Measurements from ENCODE around the gene KRT78. TPM values are rescaled to one million over a fixed set of nuclear protein-coding genes. Genes with fewer than 3 reads are reported as not detected.

Gene KRT78
- total and polyA plus RNA-seq, 5 donors from 2014 or later, result not detected

DNA sequence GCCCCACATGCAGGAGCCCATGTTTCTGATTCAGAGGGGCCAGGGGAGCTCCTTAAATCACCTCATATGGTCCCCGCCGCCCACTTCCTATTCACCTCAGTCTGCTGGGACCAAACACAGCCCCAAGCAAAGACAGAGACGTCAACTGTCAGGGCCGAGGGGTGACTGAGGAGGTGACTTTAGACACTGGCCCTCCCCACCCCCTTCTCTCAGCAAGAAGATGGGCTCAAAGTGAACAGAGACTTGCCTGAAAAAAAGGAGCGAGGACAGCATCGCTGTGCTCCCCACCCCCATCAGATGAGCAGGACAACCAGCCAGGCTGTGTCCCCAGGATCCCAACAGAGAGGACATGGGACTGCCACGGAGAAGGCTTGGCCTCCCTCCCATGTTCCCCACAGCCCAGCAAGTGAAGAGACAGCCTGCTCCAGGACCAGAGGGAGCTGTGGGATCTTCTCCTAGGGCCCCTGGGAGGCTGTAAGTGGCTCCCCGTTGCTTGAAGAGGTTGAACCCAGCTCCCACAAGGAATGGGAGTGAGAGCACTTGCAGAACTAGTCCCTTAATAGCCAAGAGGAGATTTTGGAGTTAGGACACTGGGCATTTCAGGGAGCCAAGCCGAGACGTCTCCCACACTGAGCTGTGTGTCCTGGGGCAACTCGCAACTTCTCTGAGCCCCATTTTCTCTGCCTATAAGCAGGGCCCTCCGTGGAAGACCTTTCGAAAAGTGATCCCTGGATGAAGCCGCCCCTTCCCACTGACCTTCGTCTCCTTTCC lies 13.3 kb downstream of the KRT78 start:
- DNase-seq, result no peak
- H3K4me1 Mint-ChIP-seq, result peaks cover 0 to 6% (median 0%) of the 10 kb centered on the region in 4 donors
- Histone ChIP-seq H3K4me1 (ENCODE audit: control insufficient read depth, insufficient read depth, low read length, poor library complexity, severe bottlenecking) (no peaks in the 10 kb centered on the region), H3K27me3 (ENCODE audit: control insufficient read depth, insufficient read depth, low read length) (peaks cover 2% of the 10 kb centered on the region), H3K27ac (ENCODE audit: insufficient read depth, low read length, poor library complexity, severe bottlenecking) (no peak overlapping the region), H3K4me3 (ENCODE audit: low read depth, low read length) (no peak overlapping the region), H3K36me3 (ENCODE audit: control insufficient read depth, insufficient read depth, low read length) (no peaks in the 10 kb centered on the region), H3K9me3 (ENCODE audit: control insufficient read depth in 2 of 2, low read length in 2 of 2) (no peaks in the 10 kb centered on the region)
- H3K27me3 Mint-ChIP-seq, result no peaks in the 10 kb centered on the region
- no peak overlapping the region for H3K27ac Mint-ChIP-seq
- H3K4me3 Mint-ChIP-seq, result no peak overlapping the region
- ATAC-seq (ENCODE audit: low read depth in 2 of 2), result no peak
- no peaks in the 10 kb centered on the region for H3K36me3 Mint-ChIP-seq
- peaks cover 0 to 4% (median 0%) of the 10 kb centered on the region in 7 donors for H3K9me3 Mint-ChIP-seq

GRCh38 chr12:52834727-52835001 lies 14.1 kb downstream of the KRT78 start:
- H3K27ac Mint-ChIP-seq, result no peak overlapping the region
- H3K36me3 Mint-ChIP-seq, result no peaks in the 10 kb centered on the region
- H3K27me3 Mint-ChIP-seq, result peaks cover 5% of the 10 kb centered on the region

GRCh38 chr12:52833922-52834726 lies 14.7 kb downstream of the KRT78 start, which contains the start of gene KRT79:
TSS of gene KRT79 (minus strand) at chr12:52834311. CDS start at chr12:52834260, 51 bp downstream.
- DNase-seq (no peak), ATAC-seq (ENCODE audit: low read depth in 2 of 2) (no peak)
- Mint-ChIP-seq H3K4me1 (peaks cover 0 to 6% (median 0%) of the 10 kb centered on the region in 4 donors), H3K27ac (no peak within 1 kb of the TSS), H3K9me3 (peaks cover 0 to 4% (median 0%) of the 10 kb centered on the region in 7 donors), H3K27me3 (peaks cover 5% of the 10 kb centered on the region), H3K4me3 (no peak within 1 kb of the TSS), H3K36me3 (no peaks in the 10 kb centered on the region)
- no peaks in the 10 kb centered on the region for H3K36me3 ChIP-seq (ENCODE audit: control insufficient read depth, insufficient read depth, low read length)
- H3K4me3 ChIP-seq (ENCODE audit: low read depth, low read length), result no peak within 1 kb of the TSS
- no peaks in the 10 kb centered on the region for H3K9me3 ChIP-seq (ENCODE audit: control insufficient read depth in 2 of 2, low read length in 2 of 2)
- peaks cover 2% of the 10 kb centered on the region for H3K27me3 ChIP-seq (ENCODE audit: control insufficient read depth, insufficient read depth, low read length)
- no peak within 1 kb of the TSS for H3K27ac ChIP-seq (ENCODE audit: insufficient read depth, low read length, poor library complexity, severe bottlenecking)
- H3K4me1 ChIP-seq (ENCODE audit: control insufficient read depth, insufficient read depth, low read length, poor library complexity, severe bottlenecking), result no peaks in the 10 kb centered on the region

More at GRCh38 chr12:52834727-52835001, 14.1 kb downstream of the KRT78 start:
- ATAC-seq (ENCODE audit: low read depth in 2 of 2) (no peak), DNase-seq (no peak)
- Histone ChIP-seq H3K27ac (ENCODE audit: insufficient read depth, low read length, poor library complexity, severe bottlenecking) (no peak overlapping the region), H3K36me3 (ENCODE audit: control insufficient read depth, insufficient read depth, low read length) (no peaks in the 10 kb centered on the region), H3K4me3 (ENCODE audit: low read depth, low read length) (no peak overlapping the region), H3K4me1 (ENCODE audit: control insufficient read depth, insufficient read depth, low read length, poor library complexity, severe bottlenecking) (no peaks in the 10 kb centered on the region), H3K9me3 (ENCODE audit: control insufficient read depth in 2 of 2, low read length in 2 of 2) (no peaks in the 10 kb centered on the region), H3K27me3 (ENCODE audit: control insufficient read depth, insufficient read depth, low read length) (peaks cover 2% of the 10 kb centered on the region)
- Mint-ChIP-seq H3K4me1 (peaks cover 0 to 6% (median 0%) of the 10 kb centered on the region in 4 donors), H3K4me3 (no peak overlapping the region), H3K9me3 (peaks cover 0 to 4% (median 0%) of the 10 kb centered on the region in 7 donors)

DNA sequence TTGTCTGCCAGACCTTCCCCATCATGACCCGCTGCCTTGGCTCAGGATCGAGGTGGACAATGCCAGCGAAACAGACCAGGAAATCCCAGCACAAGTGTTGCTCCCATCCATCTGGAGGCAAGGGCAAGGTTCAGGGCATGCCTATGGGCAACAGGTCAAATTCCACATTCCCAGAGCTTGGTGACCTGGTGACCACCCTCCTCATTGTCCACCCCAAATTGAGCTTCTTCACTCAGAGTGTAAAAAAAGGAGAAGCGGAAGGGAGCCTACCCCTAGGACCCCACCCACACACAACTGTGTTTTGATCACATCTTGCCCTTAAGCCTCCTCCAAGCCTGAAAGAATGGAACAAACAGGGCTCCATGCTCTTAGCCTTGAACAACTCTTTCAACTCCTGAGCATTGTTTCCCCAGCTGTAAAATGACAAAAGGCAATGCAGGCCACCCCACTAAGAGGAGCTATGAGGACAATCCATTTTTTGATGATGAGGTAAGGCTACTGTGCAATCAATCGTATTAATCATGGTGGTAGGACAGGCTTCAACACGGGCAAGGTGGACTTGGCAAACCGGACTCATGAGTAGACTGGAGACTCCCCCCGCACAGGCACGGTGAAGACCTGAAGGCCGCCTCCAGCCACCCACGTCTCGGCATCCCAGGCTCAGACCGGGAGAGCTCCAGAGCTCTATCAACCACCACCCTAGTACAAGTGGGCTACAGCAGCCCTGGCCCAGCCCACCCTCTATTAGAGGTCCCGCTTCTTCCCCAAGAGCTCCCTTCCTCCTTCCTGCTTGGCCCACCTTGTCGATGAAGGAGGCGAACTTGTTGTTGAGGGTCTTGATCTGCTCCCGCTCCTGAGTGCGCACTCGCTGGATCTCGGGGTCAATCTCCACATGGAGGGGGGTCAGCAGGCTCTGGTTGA lies 15.5 kb downstream of the KRT78 start:
- Mint-ChIP-seq H3K27me3 (peaks cover 5% of the 10 kb centered on the region), H3K4me1 (peaks cover 0 to 6% (median 0%) of the 10 kb centered on the region in 4 donors), H3K4me3 (no peak overlapping the region), H3K36me3 (no peaks in the 10 kb centered on the region), H3K27ac (no peak overlapping the region), H3K9me3 (peaks cover 0 to 2% (median 0%) of the 10 kb centered on the region in 7 donors)
- ATAC-seq (ENCODE audit: low read depth in 2 of 2), result no peak
- Histone ChIP-seq H3K27ac (ENCODE audit: insufficient read depth, low read length, poor library complexity, severe bottlenecking) (no peak overlapping the region), H3K9me3 (ENCODE audit: control insufficient read depth in 2 of 2, low read length in 2 of 2) (no peaks in the 10 kb centered on the region), H3K36me3 (ENCODE audit: control insufficient read depth, insufficient read depth, low read length) (no peaks in the 10 kb centered on the region), H3K27me3 (ENCODE audit: control insufficient read depth, insufficient read depth, low read length) (peaks cover 2% of the 10 kb centered on the region), H3K4me3 (ENCODE audit: low read depth, low read length) (no peak overlapping the region), H3K4me1 (ENCODE audit: control insufficient read depth, insufficient read depth, low read length, poor library complexity, severe bottlenecking) (no peaks in the 10 kb centered on the region)
- no peak for DNase-seq

DNA sequence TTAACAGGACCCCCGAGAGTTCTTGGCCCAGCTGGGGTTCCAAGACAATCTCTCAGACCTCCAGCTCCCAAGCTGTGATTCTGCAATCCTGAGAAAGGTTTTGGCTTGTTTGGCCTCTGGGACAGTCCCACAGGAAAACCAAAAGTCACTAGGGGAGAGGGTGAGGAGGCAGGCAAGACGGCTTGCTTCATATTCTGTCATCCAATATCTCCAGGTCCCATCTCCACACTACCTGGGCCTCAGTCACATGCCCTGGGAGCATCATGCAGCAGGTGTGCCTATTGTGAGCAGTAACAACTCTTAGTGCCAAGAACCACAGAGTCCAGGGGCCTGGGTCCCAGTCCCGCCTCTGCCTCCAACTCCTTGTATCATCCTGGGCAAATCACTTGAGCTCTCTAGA lies 16.3 kb downstream of the KRT78 start:
- H3K36me3 ChIP-seq (ENCODE audit: control insufficient read depth, insufficient read depth, low read length), result no peaks in the 10 kb centered on the region
- Mint-ChIP-seq H3K27ac (no peak overlapping the region), H3K4me1 (peaks cover 0 to 6% (median 0%) of the 10 kb centered on the region in 4 donors), H3K4me3 (no peak overlapping the region), H3K27me3 (peaks cover 5% of the 10 kb centered on the region), H3K36me3 (no peaks in the 10 kb centered on the region), H3K9me3 (peaks cover 0 to 2% (median 0%) of the 10 kb centered on the region in 7 donors)
- no peak overlapping the region for H3K4me3 ChIP-seq (ENCODE audit: low read depth, low read length)
- no peak overlapping the region for H3K27ac ChIP-seq (ENCODE audit: insufficient read depth, low read length, poor library complexity, severe bottlenecking)
- peaks cover 2% of the 10 kb centered on the region for H3K27me3 ChIP-seq (ENCODE audit: control insufficient read depth, insufficient read depth, low read length)
- ATAC-seq (ENCODE audit: low read depth in 2 of 2) (no peak), DNase-seq (no peak)
- no peaks in the 10 kb centered on the region for H3K9me3 ChIP-seq (ENCODE audit: control insufficient read depth in 2 of 2, low read length in 2 of 2)
- no peaks in the 10 kb centered on the region for H3K4me1 ChIP-seq (ENCODE audit: control insufficient read depth, insufficient read depth, low read length, poor library complexity, severe bottlenecking)

DNA sequence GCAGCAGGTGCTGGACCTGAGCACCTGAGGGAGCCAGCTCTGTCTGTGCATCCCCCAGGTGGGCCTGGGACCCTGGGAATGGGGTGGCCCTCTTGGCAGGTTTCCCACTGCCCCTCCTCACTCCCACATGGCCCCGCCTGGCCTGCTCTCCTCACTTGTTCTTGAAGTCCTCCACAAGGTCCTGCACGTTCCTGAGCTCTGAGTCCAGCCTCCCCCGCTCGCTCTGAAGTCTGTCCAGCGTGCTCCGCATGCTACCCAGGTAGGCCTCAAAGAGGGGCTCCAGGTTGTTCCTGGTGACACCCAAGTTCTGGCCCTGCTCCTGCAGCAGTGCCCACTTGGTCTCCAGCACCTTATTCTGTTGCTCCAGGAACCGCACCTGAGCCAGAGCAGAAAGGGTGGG lies 17.5 kb downstream of the KRT78 start:
- H3K9me3 ChIP-seq (ENCODE audit: control insufficient read depth in 2 of 2, low read length in 2 of 2), result no peaks in the 10 kb centered on the region
- H3K4me1 ChIP-seq (ENCODE audit: control insufficient read depth, insufficient read depth, low read length, poor library complexity, severe bottlenecking), result no peaks in the 10 kb centered on the region
- no peaks in the 10 kb centered on the region for H3K9me3 Mint-ChIP-seq
- no peak overlapping the region for H3K4me3 Mint-ChIP-seq
- H3K4me3 ChIP-seq (ENCODE audit: low read depth, low read length), result no peak overlapping the region
- H3K27me3 Mint-ChIP-seq, result peaks cover 5% of the 10 kb centered on the region
- DNase-seq (no peak), ATAC-seq (ENCODE audit: low read depth in 2 of 2) (no peak)
- H3K36me3 ChIP-seq (ENCODE audit: control insufficient read depth, insufficient read depth, low read length), result no peaks in the 10 kb centered on the region
- no peaks in the 10 kb centered on the region for H3K27me3 ChIP-seq (ENCODE audit: control insufficient read depth, insufficient read depth, low read length)
- H3K27ac Mint-ChIP-seq, result no peak overlapping the region
- H3K4me1 Mint-ChIP-seq, result peaks cover 0 to 4% (median 0%) of the 10 kb centered on the region in 4 donors
- H3K27ac ChIP-seq (ENCODE audit: insufficient read depth, low read length, poor library complexity, severe bottlenecking), result no peak overlapping the region
- H3K36me3 Mint-ChIP-seq, result no peaks in the 10 kb centered on the region

DNA sequence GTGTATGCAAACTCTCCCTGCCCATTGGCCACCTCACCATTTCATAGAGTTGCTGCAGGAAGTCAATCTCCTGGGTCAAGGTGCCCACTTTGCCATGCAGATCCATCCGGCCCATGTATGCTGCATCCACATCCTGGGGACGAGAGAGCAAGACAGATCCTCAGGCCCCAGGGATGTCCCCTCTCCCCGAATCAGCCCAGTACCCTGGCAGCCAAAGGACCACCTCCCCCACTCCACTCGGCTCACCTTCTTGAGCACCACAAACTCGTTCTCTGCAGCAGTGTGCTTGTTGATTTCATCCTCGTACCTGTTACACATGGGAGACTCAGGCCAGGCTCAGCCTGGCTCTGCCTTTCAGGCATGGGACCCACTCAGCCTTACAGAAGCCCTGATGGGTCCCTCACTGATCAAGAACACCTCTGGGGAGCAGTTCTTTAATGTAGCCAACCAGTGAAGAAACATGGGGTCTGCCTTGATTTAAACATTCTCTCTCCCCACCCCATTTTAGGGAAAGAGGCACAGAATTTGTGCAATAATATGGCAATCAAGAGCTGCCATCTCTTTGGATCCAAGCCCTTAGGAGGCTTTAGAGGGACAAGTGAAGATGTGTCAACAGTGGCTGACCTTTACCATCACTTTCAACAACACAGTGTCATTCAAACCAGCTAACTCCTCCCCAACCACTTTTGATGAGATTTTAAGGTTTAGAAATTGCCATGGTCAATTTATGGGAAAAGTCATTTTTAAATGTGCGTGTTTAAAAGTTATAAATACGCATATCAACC lies 18.6 kb downstream of the KRT78 start:
- no peak overlapping the region for H3K4me3 Mint-ChIP-seq
- H3K27ac Mint-ChIP-seq, result peak overlapping the region in 1 of 3 donors; percentile 77
- peaks cover 5% of the 10 kb centered on the region for H3K27me3 Mint-ChIP-seq
- Histone ChIP-seq H3K9me3 (ENCODE audit: control insufficient read depth in 2 of 2, low read length in 2 of 2) (no peaks in the 10 kb centered on the region), H3K4me1 (ENCODE audit: control insufficient read depth, insufficient read depth, low read length, poor library complexity, severe bottlenecking) (no peaks in the 10 kb centered on the region), H3K4me3 (ENCODE audit: low read depth, low read length) (no peak overlapping the region), H3K27ac (ENCODE audit: insufficient read depth, low read length, poor library complexity, severe bottlenecking) (no peak overlapping the region), H3K36me3 (ENCODE audit: control insufficient read depth, insufficient read depth, low read length) (no peaks in the 10 kb centered on the region), H3K27me3 (ENCODE audit: control insufficient read depth, insufficient read depth, low read length) (no peaks in the 10 kb centered on the region)
- ATAC-seq (ENCODE audit: low read depth in 2 of 2) (no peak), DNase-seq (no peak)
- peaks cover 0 to 2% (median 0%) of the 10 kb centered on the region in 7 donors for H3K9me3 Mint-ChIP-seq
- no peaks in the 10 kb centered on the region for H3K36me3 Mint-ChIP-seq
- H3K4me1 Mint-ChIP-seq, result no peaks in the 10 kb centered on the region

All from CD4-positive, CD25-positive, alpha-beta regulatory T cell (primary cell).